HG03060 (cell line): ENCODE data around the gene CUBN.

Source experiments
- ATAC-seq: cut with Tn5 transposase; IDR thresholded peaks from one replicate; pipeline ENCODE4 v1.9.1; 2021; ENCODE audit warnings: low read depth, moderate number of reproducible peaks; ENCODE audit not compliant: unreplicated experiment

Gene CUBN

GRCh38 chr10:17075533-17076359 lies 53.9 kb downstream of the CUBN start:
- no peak for ATAC-seq

DNA sequence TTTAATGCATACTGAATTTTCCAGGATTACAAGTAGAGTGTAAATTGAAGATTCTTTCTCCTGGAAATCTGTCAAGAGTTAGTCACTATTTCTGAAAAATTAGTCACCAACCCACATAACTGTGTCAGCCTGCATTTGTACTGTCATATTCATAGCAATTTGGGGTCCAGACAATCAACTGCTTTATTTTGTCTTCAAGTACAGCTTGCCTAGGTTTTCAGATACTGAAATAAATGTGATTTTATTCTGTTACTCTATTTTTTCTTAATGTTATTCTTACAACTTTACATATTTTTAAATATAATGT lies 55.1 kb downstream of the CUBN start:
- no peak for ATAC-seq

DNA sequence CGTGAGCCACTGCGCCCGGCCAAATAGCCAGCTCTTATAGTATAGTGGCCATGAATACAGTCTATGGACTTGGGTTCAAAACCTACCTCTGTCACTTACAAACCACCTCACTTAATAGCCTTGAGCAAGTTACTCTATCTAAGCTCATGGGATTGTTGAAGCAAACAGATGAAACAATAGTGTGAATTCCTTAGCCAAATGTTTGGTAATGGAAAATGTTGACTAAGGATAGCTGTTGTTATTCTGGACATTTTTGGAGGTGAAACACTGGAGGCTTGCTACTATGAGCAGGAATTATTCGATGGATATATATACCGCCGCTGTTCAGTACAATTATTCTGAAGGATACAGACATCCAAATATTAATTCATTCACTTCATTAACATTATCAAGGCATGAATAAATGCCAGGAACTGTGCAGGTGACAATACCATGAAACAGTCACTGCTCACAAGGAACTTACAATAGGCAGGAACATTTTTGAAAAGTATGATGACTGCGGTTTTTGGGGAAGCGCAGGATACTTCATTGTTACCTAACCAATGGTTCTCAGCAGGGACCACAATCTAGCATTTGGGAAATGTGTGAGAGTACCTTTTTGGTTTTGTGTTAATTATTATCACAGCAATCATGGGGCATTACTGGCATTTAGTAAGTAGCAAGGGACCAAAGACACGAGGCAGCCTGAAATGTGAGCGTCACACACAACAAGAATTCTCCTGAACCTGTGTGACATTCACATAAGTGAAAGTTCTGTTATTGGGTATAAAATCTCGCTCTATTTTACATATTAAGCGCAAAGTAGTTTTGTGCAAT lies 55.7 kb downstream of the CUBN start:
- ATAC-seq = no peak

DNA sequence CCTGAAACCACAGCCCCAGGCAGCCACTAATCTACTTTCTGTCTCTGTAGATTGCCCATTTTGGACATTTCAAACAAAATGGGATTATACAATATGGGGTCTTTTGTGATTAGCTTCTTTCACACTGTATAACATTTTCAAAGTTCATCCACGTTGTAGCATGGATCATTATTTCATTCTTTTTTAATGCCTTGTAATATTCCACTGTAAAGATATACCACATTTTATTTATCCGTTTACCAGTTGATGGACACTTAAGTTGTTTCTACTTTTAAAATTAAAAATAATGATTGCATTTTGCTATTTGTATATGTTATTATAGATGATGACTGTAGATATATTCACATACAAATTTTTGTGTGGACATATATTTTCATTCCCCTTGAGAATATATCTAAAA lies 60.7 kb downstream of the CUBN start:
- ATAC-seq = no peak

DNA sequence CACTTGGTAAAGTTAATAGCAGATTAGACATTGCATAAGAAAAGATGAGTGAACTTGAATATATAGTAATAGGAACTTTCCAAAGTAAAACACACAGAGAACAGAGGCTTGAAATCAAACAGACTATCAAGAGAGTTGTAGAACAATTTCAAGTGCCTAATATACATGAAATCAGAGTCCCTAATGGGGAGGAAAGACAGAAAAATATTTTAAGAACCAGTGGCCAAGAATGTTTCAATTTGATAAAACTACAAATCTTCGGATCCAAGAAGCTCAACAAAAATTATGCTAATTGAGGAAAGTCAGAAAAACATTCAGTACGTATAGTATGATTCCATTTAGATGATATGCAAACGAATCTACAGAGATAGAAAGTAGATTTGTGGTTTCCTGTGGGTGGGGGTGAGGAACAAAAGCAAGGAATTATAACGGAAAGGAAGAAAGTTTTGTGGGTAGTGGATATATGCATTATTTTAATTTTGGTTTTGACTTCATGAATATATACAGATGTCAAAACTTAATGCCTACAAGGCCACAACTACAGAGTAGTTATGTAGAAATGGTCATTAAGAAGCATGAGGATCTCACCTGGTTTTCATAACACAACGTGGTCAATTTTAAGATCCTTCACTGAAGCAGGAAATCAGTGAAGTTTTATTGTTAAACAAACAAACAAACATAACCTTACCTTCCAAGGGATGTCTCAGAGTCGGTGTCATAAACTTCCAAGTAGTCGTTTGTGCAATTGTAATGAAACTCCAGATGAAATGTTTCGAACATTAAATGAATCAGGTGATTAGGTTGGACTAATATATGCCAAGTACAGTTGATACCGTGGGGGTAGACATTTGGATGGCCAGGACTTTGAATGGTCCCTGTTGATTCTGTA lies 62.0 kb downstream of the CUBN start:
- ATAC-seq = no peak

DNA sequence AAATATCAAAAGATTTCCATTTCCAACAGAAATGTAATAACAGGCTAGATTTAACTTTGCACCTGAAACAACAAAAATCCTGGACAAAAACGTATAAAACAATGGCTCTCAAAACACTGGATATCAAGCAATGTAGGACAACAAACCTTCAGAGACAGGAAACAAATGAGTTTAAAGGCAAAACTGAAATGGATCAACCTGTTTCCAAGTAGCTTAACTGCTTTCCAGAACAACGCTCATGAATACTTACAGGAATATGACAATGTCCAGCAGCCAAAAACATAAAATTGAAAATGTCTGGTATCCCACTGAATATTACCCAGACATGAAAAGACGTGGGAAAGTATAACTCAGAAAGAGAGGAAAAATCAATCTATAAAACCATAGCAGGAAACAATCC lies 62.8 kb downstream of the CUBN start:
- no peak for ATAC-seq

- ATAC-seq = no peak
These were observed 63.6 kb downstream of the CUBN start for GRCh38 chr10:17066000-17066399.

DNA sequence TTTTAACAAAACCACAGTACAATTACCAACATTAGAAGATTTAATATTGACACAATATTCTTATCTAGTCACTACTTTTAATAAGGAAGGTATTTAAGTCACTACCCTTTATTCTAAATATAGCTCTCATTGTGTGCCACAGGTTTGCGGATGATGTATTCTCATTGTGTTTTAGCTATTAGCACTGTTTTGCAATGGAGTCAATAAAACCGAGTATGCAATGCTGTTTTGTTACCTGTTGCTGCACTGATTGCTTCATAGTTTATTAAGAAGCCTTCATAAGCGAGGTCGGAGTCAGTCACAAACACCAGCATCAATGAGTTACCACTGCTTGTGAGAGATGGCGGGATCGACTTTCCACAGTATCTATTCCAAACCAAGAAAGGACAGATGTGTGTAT lies 64.3 kb downstream of the CUBN start:
- ATAC-seq = no peak

DNA sequence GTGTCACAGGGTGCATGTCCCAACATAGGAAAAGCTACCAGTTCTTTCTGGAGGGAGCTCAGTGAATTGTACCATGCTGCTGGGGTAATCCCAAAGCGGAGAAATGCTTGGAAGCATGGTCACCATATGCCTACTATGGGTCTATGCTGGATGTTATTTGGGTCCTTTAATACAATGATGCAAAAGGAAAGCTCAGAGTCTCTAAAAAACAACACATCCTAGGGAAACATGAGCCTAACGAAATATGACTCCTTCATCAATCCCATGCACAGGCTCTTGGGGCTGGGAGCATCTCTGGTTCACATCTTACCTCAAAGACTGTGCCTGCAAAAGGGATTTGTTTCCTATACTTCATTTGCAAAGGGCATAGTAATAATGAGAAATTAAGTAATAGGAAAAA lies 65.2 kb downstream of the CUBN start:
- no peak for ATAC-seq

DNA sequence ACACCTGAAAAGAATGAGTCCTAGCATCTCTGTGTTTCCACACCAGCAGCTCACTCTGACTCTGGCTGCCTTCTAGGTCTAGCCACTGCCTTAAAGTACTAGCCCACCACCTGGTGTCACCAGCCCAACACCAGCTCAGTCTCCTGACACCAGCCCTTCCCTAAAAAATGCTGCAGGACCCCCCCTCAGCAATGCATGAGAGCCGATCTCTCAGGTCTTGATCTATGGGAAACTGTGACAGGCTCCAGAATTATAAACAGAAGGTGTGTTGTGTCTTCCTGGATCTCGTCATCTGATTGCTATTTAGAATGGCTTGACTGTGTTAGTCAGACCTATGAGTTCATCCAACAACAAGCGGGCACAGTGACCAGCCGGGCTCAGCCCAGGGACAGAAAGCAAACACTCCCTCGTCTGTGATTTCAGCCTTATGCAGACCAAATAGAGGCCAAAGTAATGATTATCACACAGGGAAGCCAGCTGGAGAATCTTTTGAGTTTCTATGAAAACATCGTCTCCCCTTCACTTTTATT lies 66.6 kb downstream of the CUBN start:
- no peak for ATAC-seq

GRCh38 chr10:17062493-17062892 lies 67.1 kb downstream of the CUBN start:
- no peak for ATAC-seq

- ATAC-seq = no peak
These were observed 67.6 kb downstream of the CUBN start for GRCh38 chr10:17062009-17062408.

GRCh38 chr10:17061418-17061817 lies 68.2 kb downstream of the CUBN start:
- ATAC-seq = no peak

- no peak for ATAC-seq
These were observed 69.3 kb downstream of the CUBN start for GRCh38 chr10:17060289-17060688.

GRCh38 chr10:17059197-17059688 lies 70.4 kb downstream of the CUBN start:
- no peak for ATAC-seq

- no peak for ATAC-seq
These were observed 71.5 kb downstream of the CUBN start for GRCh38 chr10:17058093-17058492.

GRCh38 chr10:17056781-17057428 lies 72.7 kb downstream of the CUBN start:
- no peak for ATAC-seq

- no peak for ATAC-seq
These were observed 76.1 kb downstream of the CUBN start for GRCh38 chr10:17053513-17053912.

DNA sequence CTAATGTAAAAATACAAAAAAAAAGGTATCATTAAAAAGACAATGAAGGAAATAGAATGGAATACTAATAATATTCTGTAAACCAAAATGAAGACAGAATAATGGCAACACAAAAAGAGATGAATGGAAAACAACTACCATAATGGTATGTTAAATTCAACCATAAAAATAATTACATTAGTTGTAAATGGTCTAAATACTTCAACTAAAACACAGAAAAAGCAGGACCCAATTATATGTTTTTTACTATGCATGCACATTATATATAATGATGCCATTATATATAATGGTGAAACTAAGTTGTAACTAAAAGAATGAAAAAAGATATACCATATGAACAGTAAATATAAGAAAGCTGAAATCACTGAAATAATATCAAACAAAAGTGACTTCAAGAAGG lies 76.5 kb downstream of the CUBN start:
- ATAC-seq = no peak

DNA sequence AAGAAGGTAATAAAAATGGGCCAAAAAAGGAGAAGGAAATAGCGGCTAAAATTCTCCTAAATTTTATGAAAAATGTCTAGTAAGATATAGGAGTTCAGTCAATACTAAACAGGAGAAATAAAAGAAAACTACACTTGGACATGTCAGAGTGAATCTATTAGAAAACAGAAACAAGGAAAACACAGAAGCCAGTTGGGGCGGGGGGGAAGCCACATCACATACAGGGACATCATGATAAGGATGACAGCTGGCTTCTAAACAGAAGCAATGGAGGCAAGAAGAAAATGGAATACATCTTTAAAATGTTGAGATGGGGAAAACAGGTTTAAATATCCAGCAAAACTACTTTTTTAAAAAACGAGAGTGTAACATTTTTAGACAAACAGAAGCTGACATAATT lies 77.8 kb downstream of the CUBN start:
- ATAC-seq = no peak
